Measurements from ENCODE around the gene ALG12. TPM values are rescaled to one million over a fixed set of nuclear protein-coding genes. Genes with fewer than 3 reads are reported as not detected.

Gene ALG12
- total RNA-seq, 1 donor from 2014 or later: 16.4 TPM

DNA sequence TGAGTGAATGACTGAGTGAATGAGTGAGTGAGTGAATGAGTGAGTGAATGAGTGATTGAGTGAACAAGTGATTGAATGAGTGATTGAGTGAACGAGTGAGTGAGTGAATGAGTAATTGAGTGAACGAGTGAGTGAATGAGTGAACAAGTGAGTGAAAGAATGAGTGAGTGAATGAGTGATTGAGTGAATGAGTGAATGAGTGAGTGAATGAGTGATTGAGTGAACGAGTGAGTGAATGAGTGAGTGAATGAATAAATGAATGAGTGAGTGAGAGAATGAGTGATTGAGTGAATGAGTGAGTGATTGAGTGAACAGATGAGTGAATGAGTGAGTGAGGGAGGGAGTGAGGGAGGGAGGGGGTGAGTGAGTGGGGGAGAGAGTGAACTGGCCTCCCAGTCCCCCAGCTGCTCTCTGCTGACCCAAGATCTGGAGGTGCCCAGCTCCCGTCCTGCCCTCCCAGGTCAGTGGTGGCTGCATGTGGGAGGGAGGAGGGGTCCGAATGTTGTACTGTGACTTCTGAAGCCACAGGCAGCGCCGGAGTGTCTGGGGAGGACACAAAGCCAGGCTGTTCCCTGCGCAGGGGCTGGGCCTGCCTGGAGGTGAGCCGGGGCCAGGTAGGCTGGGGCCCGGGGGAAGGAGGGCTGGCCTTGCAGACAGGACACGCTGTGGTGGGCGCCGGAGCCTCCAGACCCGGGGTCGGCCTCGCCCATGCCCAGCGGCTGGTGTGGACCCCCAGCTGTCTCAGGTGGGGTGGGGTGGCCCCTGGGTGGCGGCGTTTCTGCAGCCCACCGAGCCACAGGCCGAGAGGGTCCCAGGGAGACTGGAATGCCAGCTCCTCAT is 24.5 kb upstream of the ALG12 start:
- H3K4me3 ChIP-seq (ENCODE audit: low read depth, low read length): no peak overlapping the region
- DNase-seq (ENCODE audit: low read depth): no peak
- no peak for TF ChIP-seq CTCF (conservative IDR thresholded peaks at IDR 0.05; ENCODE audit: low read depth, low read length)

- TF ChIP-seq CTCF (conservative IDR thresholded peaks at IDR 0.05; ENCODE audit: low read depth, low read length): no peak
- H3K4me3 ChIP-seq (ENCODE audit: low read depth, low read length): no peak overlapping the region
- DNase-seq (ENCODE audit: low read depth): no peak
These were observed 23.5 kb upstream of the ALG12 start for GRCh38 chr22:49941507-49942316.

DNA sequence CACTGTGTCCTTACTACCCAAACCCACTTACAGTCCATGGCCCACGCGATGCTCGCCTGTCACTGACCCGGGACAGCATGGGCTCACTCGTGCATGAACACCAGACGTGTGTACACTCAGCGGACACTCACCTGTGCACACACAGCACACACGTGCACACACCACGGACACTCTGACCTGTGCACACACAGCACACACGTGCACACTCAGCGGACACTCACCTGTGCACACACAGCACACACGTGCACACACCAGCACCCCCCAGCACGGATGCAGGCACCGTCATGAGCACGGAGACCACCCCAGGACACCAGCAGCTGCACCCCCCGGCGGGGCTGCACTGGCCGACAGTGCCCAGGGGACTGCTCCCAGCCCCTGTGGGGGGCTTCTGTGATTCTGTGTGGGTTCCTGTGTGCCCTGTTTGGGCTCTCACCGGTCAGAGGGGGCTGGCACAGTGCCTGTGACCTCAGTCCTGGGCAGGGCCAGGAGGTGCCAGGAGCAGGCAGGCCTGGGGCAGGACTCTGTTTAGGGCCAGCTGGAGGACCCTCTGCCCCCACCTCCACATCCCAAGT is 20.4 kb upstream of the ALG12 start:
- no peak overlapping the region for H3K4me3 ChIP-seq (ENCODE audit: low read depth, low read length)
- no peak for DNase-seq (ENCODE audit: low read depth)
- no peak for TF ChIP-seq CTCF (conservative IDR thresholded peaks at IDR 0.05; ENCODE audit: low read depth, low read length)

GRCh38 chr22:49937758-49938564 is 19.7 kb upstream of the ALG12 start:
- no peak overlapping the region for H3K4me3 ChIP-seq (ENCODE audit: low read depth, low read length)
- no peak for TF ChIP-seq CTCF (conservative IDR thresholded peaks at IDR 0.05; ENCODE audit: low read depth, low read length)
- no peak for DNase-seq (ENCODE audit: low read depth)

- DNase-seq (ENCODE audit: low read depth): no peak
- H3K4me3 ChIP-seq (ENCODE audit: low read depth, low read length): no peak overlapping the region
- TF ChIP-seq CTCF (conservative IDR thresholded peaks at IDR 0.05; ENCODE audit: low read depth, low read length): no peak
These were observed 18.9 kb upstream of the ALG12 start for GRCh38 chr22:49936973-49937757.
